Memory B cell (primary cell): ENCODE results near the gene CNNM3.
A peak's percentile ranks its signal among the peaks of the same experiment; 100 is the strongest.
"Not testable (repeated sequence)": the region's sequence is repeated elsewhere in the genome, so short reads cannot be mapped to it uniquely, and the experiment has no call there.

ENCODE experiments used
- ATAC-seq: fragments of 150-1000 bp; cut with Tn5 transposase; 2 replicates; pipeline ENCODE4 v1.10.0; 2021; ENCODE audit warnings: low read depth, mild to moderate bottlenecking, moderate library complexity
- DNase-seq, 2 donors: peaks; one replicate each; pipeline ENCODE4 v3.0.0; 2022; ENCODE audit warnings: low spot score in 2 of 2
- H3K27ac Mint-ChIP-seq: one replicate; pipeline ENCODE4 v1.8.0; 2022; ENCODE audit warnings: mild to moderate bottlenecking, moderate library complexity, mixed read lengths
- H3K27me3 Mint-ChIP-seq: one replicate; pipeline ENCODE4 v1.8.0; 2022; ENCODE audit warnings: mixed read lengths
- H3K36me3 Mint-ChIP-seq: one replicate; pipeline ENCODE4 v1.8.0; 2022; ENCODE audit warnings: mild to moderate bottlenecking, mixed read lengths
- H3K4me1 Mint-ChIP-seq: one replicate; pipeline ENCODE4 v1.8.0; 2022; ENCODE audit warnings: mixed read lengths
- H3K4me3 Mint-ChIP-seq: one replicate; pipeline ENCODE4 v1.8.0; 2022; ENCODE audit warnings: mild to moderate bottlenecking, moderate library complexity, mixed read lengths
- H3K9me3 Mint-ChIP-seq: one replicate; pipeline ENCODE4 v1.8.0; 2022; ENCODE audit warnings: mixed read lengths

Gene CNNM3

DNA sequence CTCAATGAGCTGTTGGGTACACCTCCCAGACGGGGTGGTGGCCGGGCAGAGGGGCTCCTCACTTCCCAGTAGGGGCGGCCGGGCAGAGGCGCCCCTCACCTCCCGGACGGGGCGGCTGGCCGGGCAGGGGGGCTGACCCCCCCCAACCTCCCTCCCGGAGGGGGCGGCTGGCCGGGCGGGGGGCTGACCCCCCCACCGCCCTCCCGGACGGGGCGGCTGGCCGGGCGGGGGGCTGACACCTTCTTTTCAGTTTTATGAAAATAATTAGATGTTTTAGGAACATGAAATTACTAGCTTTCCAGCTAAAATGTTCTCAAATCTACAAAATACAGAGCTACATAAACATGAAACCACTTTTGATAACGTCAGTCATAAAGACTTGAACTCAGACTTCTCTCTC lies 10.1 kb upstream of the CNNM3 start:
- H3K4me3 Mint-ChIP-seq, H3K36me3 Mint-ChIP-seq, H3K27me3 Mint-ChIP-seq, DNase-seq, H3K9me3 Mint-ChIP-seq, ATAC-seq: not testable (repeated sequence)
- peaks cover 14% of the 10 kb centered on the region for H3K4me1 Mint-ChIP-seq
- H3K27ac Mint-ChIP-seq = peak overlapping the region; percentile 99

DNA sequence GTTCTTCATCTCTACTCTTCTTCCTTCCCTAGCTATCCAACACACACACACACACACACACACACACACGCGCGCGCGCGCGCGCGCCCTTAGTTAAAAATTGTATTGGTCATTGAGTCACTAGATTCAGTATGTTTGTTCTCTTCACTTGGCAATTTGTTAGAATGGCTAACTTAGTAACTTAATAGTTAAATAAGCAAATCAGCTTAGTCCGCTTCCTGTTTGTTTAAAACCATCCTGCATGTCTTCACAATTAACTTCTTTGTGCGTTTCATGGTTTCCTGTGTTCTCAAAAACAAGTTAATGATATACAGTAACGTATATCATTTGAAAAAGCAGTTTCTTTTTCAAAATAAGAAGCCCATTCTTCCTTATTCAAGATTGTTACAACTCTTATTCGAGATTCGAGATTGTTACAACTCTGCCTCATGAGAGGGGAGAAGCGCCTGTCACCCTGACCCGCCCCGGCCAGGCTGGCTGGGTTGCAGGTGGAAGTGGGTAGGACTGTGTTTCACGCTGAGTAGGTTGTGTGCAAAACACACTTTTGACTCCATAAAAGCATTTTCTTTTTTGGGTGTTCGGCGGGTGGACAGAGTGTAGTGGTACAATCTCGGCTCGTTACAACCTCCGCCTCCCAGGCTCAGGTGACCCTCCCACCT lies 9.5 kb upstream of the CNNM3 start:
- H3K4me3 Mint-ChIP-seq = peak overlapping the region; percentile 86
- H3K9me3 Mint-ChIP-seq = peaks cover 2% of the 10 kb centered on the region
- peaks cover 20% of the 10 kb centered on the region for H3K4me1 Mint-ChIP-seq
- ATAC-seq (peak; percentile 93), DNase-seq (peak; percentile 49 to 52)
- peaks cover 13% of the 10 kb centered on the region for H3K36me3 Mint-ChIP-seq
- H3K27ac Mint-ChIP-seq = peak overlapping the region; percentile 99
- no peaks in the 10 kb centered on the region for H3K27me3 Mint-ChIP-seq

DNA sequence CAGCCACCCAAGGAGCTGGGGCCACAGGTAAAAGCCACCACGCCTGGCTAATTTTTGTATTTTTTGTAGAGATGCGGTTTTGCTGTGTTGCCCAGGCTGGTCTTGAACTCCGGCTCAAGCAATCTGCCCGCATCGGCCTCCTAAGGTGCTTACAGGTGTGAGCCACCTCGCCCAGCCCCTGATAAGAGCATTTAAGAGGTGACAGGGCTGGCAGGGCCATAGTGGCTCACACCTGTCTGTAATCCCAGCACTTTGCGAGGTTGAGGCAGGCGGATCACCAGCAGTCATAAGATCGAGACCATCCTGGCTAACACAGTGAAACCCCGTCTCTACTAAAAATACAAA lies 9.0 kb upstream of the CNNM3 start:
- peak overlapping the region; percentile 86 for H3K4me3 Mint-ChIP-seq
- peaks cover 13% of the 10 kb centered on the region for H3K36me3 Mint-ChIP-seq
- H3K27ac Mint-ChIP-seq = peak overlapping the region; percentile 99
- H3K4me1 Mint-ChIP-seq = peaks cover 22% of the 10 kb centered on the region
- H3K9me3 Mint-ChIP-seq = peaks cover 2% of the 10 kb centered on the region
- ATAC-seq (no peak), DNase-seq (no peak)
- H3K27me3 Mint-ChIP-seq = no peaks in the 10 kb centered on the region

- peak overlapping the region; percentile 73 for H3K27ac Mint-ChIP-seq
- H3K4me3 Mint-ChIP-seq = no peak overlapping the region
- peaks cover 27% of the 10 kb centered on the region for H3K4me1 Mint-ChIP-seq
- ATAC-seq (no peak), DNase-seq (no peak)
- peaks cover 13% of the 10 kb centered on the region for H3K36me3 Mint-ChIP-seq
- H3K27me3 Mint-ChIP-seq = no peaks in the 10 kb centered on the region
- peaks cover 2% of the 10 kb centered on the region for H3K9me3 Mint-ChIP-seq
Observed at GRCh38 chr2:96808176-96808837, 7.8 kb upstream of the CNNM3 start.

- H3K27me3 Mint-ChIP-seq = no peaks in the 10 kb centered on the region
- H3K36me3 Mint-ChIP-seq = peaks cover 13% of the 10 kb centered on the region
- no peak for ATAC-seq
- H3K4me1 Mint-ChIP-seq = peaks cover 27% of the 10 kb centered on the region
- H3K27ac Mint-ChIP-seq = peak overlapping the region; percentile 48
- H3K9me3 Mint-ChIP-seq = peaks cover 2% of the 10 kb centered on the region
- H3K4me3 Mint-ChIP-seq = no peak overlapping the region
- DNase-seq = no peak
Observed at GRCh38 chr2:96809216-96809882, 6.7 kb upstream of the CNNM3 start.

DNA sequence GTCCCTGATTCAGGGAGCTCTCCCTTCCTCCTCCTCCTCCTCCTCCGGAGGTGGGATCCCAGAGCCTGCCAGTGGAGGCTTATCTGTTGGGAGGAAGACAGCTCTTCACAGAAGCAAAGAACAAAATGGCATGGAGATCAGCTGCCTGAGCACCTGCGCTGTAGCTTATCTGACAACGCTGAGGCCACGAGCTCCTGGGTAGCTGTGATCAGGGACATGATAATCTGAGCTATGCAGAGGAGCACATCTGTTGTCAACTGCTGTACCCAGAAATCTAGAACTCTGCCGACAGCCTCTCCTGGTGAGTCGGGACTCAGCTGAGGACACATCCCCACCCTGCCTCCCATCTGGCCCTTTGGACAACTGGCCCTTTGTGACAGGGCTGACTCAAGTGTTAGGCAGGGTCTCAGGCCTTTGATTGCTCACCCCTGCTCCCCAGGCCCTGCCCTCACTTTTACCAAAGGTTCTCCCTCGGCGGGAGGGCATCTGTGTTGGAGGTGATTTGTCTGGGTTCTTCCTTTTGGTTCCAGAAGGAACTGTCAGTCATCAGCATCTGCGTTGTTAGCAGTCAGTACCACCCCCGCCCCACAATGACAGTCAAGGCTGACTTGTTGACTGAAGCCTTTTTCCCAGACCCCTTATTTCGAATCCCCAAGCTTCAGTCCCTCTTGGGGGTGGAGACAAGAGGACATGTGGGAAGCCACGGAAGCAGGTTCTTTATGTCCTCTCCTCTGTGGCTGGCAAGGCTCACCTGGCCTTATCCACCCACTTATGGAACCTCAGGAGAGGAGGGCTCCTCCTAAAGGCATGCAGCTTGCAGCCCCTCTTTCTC lies 5.9 kb upstream of the CNNM3 start:
- peaks cover 13% of the 10 kb centered on the region for H3K36me3 Mint-ChIP-seq
- no peak overlapping the region for H3K4me3 Mint-ChIP-seq
- ATAC-seq (no peak), DNase-seq (no peak)
- H3K4me1 Mint-ChIP-seq = peaks cover 29% of the 10 kb centered on the region
- no peak overlapping the region for H3K27ac Mint-ChIP-seq
- peaks cover 2% of the 10 kb centered on the region for H3K9me3 Mint-ChIP-seq
- no peaks in the 10 kb centered on the region for H3K27me3 Mint-ChIP-seq

- no peak overlapping the region for H3K4me3 Mint-ChIP-seq
- H3K27me3 Mint-ChIP-seq = no peaks in the 10 kb centered on the region
- no peak for DNase-seq
- H3K36me3 Mint-ChIP-seq = peaks cover 13% of the 10 kb centered on the region
- H3K27ac Mint-ChIP-seq = no peak overlapping the region
- H3K4me1 Mint-ChIP-seq = peaks cover 32% of the 10 kb centered on the region
- no peak for ATAC-seq
- peaks cover 2% of the 10 kb centered on the region for H3K9me3 Mint-ChIP-seq
Observed at GRCh38 chr2:96810783-96811192, 5.3 kb upstream of the CNNM3 start.

DNA sequence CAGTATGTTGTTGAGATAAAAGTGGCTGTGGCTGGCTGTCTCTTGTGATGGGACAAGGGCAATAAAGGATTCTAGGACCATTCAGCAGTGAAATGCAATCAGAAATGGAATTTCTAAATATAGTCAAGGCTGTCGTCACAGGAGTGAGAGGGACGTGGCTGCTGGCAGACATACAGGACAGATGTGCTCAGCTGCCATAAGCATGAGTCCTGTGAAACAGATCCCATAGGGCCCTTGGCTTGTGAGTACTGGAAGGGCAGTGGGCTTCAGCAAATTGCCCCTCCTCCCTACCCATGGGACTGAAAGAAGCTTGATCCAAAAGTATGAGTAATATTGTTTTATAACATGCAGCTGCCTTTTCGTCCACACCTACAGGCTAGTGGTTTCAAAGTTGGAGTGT lies 4.2 kb upstream of the CNNM3 start:
- H3K4me1 Mint-ChIP-seq = peaks cover 26% of the 10 kb centered on the region
- no peaks in the 10 kb centered on the region for H3K27me3 Mint-ChIP-seq
- no peaks in the 10 kb centered on the region for H3K9me3 Mint-ChIP-seq
- DNase-seq (no peak), ATAC-seq (no peak)
- H3K27ac Mint-ChIP-seq = no peak overlapping the region
- H3K36me3 Mint-ChIP-seq = peaks cover 10% of the 10 kb centered on the region
- H3K4me3 Mint-ChIP-seq = no peak overlapping the region

DNA sequence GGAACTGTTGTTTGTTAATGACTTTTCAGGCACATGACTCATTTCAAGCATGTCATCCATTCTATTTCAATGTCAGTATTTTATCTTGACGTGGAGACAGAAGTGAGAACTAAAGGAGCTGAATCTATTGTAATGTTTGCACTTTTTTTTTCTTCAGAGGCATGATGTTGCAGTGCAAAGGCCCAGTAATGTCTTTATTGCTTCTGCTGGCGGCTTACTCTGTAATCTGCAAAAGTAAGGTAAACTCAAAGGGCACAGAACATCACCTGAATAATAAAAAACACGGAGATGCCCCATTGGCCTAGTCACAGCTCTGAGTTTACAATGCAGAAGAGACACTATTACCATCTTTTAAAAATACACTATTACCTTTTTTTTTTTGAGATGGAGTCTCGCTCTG lies 2.4 kb upstream of the CNNM3 start:
- Mint-ChIP-seq H3K4me3 (no peak overlapping the region), H3K27ac (no peak overlapping the region), H3K36me3 (peaks cover 14% of the 10 kb centered on the region), H3K4me1 (peaks cover 29% of the 10 kb centered on the region), H3K27me3 (no peaks in the 10 kb centered on the region), H3K9me3 (no peaks in the 10 kb centered on the region)
- DNase-seq (no peak), ATAC-seq (no peak)

GRCh38 chr2:96815326-96816126 lies 542 bp upstream of the CNNM3 start:
- Mint-ChIP-seq H3K4me3 (peak overlapping the region; percentile 89), H3K36me3 (peaks cover 18% of the 10 kb centered on the region), H3K27ac (peak overlapping the region; percentile 75), H3K4me1 (peaks cover 48% of the 10 kb centered on the region), H3K27me3 (no peaks in the 10 kb centered on the region), H3K9me3 (no peaks in the 10 kb centered on the region)
- no peak for DNase-seq
- no peak for ATAC-seq

GRCh38 chr2:96816836-96817702 lies 1.0 kb downstream of the CNNM3 start:
- H3K36me3 Mint-ChIP-seq = peaks cover 11% of the 10 kb centered on the region

GRCh38 chr2:96817882-96818281 lies 1.8 kb downstream of the CNNM3 start:
- Mint-ChIP-seq H3K27ac (peak overlapping the region; percentile 21), H3K4me1 (peaks cover 44% of the 10 kb centered on the region), H3K4me3 (peak overlapping the region; percentile 84), H3K36me3 (peaks cover 11% of the 10 kb centered on the region), H3K27me3 (no peaks in the 10 kb centered on the region), H3K9me3 (no peaks in the 10 kb centered on the region)
- no peak for DNase-seq
- ATAC-seq = no peak

More at GRCh38 chr2:96816836-96817702, 1.0 kb downstream of the CNNM3 start:
- Mint-ChIP-seq H3K27me3 (no peaks in the 10 kb centered on the region), H3K27ac (no peak overlapping the region), H3K4me3 (peak overlapping the region; percentile 84), H3K9me3 (no peaks in the 10 kb centered on the region), H3K4me1 (peaks cover 49% of the 10 kb centered on the region)
- no peak for DNase-seq
- ATAC-seq = no peak
